ENCODE measurements around the gene IFNA1.
A peak's percentile ranks its signal among the peaks of the same experiment; 100 is the strongest.
"Not testable (repeated sequence)": the region's sequence is repeated elsewhere in the genome, so short reads cannot be mapped to it uniquely, and the experiment has no call there.

The IFNA1 gene

DNA sequence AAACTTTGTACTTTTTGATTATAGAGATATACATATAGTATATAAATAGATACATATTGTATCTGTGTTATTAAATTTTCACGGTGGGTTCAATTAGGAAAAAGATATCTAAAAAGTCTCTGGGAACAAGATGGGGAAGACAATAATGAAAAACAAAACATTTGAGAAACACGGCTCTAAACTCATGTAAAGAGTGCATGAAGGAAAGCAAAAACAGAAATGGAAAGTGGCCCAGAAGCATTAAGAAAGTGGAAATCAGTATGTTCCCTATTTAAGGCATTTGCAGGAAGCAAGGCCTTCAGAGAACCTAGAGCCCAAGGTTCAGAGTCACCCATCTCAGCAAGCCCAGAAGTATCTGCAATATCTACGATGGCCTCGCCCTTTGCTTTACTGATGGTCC is at the start of gene IFNA1:
TSS of gene IFNA1 (plus strand) at position 301 of the 400 bp plus-strand sequence. CDS start at position 370, 69 bp downstream.
- DNase-seq: no peak

DNA sequence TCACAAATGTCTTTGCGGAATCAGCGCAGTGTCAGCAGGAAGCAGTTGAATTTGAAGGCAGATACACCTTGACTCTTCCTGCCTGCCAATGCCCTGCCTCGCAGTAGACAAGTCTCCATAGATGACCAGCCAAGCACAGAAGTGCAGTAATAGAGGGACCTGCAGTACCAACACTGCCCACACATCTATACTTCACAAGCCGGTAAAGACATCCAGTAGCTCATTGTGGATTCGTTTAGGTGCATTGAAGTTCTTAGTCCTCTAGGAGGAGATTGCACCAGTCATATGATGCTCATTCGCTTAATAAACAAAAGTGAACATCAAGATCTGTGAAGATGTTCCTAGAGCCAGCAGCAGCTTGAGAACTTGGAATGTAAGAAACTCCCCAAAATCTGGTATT is 48.0 kb upstream of the IFNA1 start:
- DNase-seq: peak; percentile 67

DNA sequence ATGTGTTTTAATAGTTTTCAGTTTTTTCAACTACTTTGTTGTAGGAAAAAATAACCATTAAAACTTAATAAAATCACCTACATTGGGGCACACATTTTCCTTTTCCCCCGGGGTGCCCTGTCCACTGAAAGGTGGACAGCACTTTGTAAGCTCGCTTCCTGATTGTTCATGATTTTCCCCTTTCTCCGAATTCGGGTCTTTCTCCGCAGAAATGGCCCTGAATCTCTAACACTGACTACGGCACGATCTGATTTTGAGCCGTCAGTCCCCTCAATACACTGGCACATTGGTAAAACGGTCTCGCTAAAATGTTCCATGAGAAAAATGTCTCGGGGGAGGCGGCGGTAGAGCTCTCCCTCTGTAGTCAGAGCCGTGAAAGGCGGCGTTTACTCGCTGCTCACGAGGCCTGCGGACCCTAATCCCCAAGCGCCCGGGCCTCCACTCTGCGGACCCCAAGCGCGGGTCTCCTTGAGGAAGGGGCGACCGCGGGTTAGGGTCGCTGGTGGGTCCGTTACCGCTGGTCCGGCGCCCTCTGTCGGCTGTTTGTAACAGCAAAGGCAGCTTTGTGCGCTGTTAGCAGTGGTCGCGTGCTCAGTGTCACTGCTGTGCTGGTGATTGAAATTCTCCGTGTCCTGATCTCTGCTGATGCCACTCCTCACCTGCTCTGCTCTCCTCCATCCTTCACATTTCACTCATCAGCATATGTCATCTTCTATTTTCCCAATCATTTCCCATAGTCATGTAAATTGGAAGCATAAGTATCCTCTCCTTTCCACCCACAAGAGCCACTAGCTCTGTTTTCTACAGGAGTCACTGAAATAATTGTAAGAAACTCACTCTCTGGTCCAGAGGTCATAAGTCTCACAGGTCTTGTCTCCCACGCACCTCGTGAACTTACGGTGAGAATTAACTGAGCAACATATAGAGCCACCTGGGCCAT is 44.2 kb upstream of the IFNA1 start:
- DNase-seq: peak; percentile 68

DNA sequence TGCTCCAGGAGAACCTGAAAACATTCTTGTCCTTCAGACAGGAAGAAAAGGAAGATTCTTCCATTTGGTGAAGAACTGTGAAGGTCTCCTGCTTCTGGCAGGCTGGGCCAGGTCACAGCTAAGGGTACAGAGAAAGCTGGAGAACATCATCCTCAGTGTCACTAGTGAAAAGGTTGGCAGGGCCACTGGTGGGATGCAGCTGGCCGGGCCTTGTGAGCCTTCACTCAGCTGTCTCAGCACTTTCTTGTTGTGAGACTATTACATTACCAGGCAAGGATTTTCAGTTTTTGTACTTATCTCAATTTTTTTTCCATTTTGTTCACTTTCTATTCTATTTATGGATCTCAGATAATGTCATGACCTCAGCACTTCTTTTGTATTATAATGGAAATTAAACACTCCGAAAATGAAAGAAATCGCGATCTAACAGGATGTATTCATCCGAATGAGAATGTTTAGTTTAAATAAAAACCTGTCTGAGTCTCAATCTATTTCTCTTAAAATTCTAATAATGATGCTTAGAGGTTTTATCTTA is 41.2 kb upstream of the IFNA1 start:
- DNase-seq: no peak

DNA sequence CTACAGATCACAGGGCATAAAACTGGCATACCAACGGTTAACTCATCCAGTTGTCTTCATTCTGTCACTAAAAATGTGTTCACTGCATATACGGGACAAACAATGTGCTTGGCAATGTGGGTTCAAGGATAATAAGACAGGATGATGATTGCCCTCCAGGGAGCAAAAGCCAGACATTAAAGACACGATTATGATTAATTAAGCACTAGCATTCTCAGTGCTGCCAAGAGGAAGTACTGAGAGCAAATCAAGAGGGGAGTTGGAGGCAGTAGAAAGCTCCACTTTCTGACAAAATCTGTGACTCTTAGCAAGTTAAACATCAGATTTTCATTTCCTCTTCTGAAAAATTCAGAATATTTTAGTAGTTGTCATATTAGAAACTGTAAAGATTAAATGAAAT is 40.3 kb upstream of the IFNA1 start:
- DNase-seq: no peak

DNA sequence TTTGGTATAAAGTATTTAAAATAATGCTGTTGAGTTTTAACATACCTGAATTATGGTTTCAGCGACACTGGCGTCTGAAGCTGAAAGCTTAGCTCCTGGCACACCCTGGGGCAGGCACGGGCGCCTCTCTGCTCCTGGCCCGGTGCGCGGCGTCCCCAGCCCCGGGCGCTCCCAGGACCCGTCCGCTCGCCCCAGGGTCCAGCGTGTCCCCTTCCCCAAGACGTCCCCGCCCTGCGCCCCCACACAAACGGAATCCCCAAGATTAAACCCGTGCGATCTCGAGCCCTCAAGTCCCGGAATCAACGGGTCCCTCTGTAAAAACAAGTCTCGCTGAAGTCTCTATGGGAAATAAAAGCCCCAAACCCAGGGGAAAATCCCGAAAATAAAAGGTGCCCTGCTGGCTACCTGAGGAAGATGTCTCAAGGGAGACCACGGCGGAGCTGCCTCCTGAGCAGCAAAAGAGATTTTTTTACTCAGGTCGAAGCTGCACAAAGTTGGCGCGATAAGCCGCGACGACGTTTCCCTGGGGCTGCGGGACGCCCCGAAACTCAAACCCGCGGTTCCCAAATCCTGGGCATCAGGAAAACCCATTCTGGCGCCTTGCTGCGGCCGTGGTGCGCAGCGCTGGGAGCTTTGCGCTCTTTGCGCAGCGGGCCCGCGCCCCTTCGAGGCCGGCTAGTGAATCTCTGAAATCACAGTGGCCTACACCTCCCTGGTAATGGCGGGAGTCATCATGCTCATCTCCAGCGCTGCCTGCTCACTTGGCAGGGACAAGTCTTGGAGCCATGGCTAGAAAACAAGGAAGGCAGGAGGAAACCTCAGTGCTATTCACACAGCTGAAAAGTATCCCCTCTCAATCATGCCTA is 37.6 kb upstream of the IFNA1 start:
- peak; percentile 42 for DNase-seq

DNA sequence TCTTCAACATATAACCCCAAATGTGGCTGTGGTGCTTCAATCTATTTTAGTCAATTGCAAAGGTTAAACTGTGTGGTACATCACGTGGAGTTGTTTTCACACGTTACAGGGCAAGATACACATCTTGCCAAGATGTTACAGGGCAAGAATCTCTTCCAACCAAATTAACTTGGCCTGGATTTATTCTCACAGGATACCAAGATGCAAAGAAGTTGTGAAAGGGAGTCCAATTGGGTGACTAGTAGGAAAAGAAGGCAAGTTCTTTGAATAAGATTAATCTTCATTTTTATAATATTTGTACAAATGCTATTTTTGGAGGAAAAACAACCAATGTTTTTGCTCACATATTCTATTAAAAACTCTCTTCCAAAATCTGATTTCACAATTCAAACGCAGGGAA is 36.1 kb upstream of the IFNA1 start:
- DNase-seq: no peak

DNA sequence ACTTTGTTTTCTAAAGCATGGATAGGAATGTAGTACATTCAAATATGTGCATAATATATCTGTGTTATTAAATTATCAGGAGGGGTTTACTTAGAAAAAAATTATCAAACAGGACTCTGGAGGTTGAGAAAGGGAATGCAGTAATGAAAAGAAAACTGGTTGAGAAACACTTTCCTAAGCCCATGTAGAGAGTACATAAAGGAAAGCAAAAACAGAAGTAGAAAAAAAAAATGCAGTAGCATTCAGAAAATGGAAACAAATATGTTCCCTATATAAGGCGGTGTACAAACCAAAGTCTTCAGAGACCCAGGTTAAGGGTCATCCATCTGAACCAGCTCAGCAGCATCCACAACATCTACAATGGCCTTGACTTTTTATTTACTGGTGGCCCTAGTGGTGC is 31.4 kb upstream of the IFNA1 start, which contains the start of gene IFNA8:
TSS of gene IFNA8 (plus strand) at position 301 of the 400 bp plus-strand sequence. CDS start at position 361, 60 bp downstream.
- DNase-seq: no peak

DNA sequence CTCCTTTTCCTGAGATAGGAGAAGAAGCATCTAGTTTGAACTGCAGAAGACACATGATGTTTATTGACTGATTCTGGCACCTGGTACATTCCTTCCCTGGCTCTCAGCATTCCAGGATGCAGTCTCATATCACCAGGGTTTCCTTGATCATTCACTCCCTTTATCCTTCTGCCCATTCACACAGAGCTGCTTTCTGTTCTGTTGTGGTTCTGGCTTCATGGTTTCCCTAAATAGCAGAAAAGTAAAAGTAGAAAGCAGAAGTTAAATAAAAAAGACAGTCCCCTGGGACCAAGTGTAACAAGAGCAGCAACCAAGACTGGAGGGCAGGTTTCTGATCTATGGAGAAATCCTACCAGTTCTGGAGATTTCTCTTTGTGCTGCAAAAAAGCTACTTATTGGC is 28.1 kb upstream of the IFNA1 start:
- no peak for DNase-seq

DNA sequence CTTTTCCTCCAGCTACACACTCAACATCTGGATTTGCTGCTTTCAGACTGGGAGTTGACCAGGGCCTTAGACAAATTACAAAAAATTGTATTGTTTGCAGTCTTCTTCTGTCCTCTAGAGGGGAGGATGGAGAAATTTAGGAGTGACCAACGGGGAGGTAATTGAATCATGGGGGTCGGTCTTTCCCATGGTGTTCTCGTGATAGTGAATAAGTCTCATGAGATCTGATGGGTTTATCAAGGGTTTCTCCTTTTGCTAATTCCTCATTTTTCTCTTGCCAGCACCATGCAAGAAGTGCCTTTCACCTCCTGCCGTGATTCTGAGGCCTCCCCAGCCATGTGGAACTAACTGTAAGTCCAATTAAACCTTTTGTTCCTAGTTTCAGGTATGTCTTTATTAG is 27.1 kb upstream of the IFNA1 start:
- no peak for DNase-seq

DNA sequence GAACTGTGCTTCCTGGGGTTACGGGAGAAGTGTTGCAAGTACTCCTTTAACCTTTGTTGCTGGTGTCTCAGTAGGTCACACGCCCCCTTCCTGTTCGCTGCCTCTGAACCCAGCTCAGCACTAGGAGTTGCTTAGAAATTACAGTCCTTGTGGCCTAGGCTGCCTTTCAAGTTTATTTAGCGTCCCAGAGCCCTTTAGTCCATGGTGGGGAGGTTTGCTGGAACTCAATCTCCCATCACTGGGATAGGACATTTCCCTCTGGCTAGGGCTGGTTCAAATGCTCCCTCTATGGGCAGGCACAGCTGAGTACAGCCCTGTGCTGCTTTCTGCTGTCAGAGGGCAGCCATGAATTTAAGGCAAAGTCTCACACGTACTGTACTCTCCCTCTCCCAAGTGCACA is 26.6 kb upstream of the IFNA1 start:
- peak; percentile 22 for DNase-seq

DNA sequence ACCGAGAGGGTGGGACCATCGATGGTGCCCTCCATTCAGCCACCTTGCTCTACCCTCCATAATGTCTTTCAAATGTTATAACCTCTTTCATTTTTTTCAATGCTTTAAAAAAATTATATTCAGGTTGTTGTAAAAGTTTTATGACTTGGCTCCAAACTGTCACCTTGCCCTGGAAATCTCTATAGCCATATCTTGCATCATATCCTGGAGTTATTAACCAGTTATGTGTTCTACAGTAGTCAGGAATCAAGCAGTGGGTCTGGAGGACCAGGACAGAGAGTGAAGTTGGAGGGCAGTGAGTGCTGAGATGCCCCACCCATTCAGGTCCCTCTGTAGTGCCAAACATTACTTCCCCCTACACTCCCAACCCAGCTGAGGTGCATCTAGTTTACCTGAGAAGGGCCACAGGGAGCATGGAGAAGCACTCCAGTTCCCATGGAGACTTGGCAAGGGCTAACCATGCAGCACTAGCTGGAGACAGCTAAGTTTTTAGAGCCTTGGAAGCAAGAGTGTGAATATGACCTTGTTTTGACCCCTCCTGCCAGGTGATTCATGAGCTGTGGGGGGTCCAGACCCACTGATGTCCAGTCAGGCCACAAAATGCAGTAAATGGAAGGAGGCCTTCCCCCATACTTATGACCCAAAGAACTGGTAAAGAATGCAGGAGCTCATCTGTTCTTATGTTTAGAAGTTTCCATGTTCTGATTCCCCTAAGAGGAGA is 25.9 kb upstream of the IFNA1 start:
- DNase-seq: no peak

DNA sequence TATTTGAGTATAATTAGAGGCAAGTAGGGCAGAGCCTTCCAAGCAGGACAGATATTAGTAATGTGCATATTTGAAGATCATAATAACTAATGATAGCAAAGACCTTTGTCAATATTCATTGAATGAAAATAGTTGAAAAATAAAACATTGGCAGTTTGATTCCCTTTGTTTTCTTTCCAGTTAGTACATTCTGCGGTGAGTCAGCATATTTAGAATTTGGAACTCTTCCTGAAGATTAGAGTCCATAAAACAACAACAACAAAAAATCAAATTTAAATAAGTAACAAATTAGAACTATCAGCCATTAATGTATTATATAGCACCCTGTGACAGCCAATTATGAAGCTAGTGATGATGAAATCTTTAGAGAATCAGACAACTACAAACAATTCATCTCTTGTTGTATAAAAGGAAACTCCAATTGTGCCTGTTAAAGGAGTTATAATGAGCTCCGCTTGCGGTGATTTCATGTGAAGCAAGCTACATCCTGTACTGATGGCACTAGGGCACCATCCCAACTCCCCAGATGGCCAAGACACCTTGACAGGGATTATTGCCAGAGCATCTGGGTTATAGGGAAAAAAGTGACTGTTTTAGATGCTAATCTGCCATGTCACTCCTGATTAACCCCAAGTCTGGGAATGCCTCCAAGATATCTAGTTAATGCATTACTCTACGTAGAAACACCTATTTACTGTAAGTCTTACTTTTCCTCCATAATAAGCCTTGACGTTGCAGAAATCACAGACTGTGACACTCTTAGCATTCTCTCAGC is 24.6 kb upstream of the IFNA1 start:
- no peak for DNase-seq

DNA sequence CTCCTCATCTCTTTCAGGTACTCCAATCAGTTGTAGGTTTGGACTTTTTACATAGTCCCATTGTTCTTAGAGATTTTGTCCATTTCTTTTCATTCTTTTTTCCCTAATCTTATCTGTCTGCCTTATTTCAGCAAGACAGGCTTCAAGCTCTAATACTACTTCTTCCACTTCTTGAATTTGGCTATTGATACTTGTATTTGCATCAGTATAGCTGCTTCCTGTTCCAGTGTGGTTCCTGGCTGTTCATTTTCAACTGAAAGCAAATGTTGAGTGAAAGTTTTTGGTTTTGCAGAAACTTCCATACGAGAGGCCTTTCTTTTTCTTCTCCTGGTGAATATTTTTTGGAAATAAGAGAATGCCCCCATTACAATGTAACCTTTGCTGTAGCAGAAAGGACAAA is 12.0 kb upstream of the IFNA1 start:
- no peak for DNase-seq

DNA sequence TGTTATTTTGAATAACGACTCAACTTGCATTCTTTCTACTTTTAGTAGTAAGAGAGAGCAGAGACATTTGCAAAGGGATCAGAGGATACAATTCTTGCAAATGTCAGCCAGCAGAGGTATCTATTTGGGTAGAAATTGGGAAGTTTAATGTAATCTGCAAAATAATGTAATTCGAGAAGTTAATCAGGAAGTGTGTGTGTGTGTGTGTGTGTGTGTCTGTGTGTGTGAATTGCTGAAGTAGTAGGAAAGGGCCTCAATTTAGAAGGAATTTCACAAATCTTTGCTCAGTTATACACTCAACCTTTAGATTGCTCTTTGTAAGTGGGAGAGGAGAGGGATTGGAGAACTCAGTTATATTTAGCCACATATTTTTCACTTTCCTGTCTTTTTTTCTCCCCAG is 11.0 kb upstream of the IFNA1 start:
- no peak for DNase-seq

DNA sequence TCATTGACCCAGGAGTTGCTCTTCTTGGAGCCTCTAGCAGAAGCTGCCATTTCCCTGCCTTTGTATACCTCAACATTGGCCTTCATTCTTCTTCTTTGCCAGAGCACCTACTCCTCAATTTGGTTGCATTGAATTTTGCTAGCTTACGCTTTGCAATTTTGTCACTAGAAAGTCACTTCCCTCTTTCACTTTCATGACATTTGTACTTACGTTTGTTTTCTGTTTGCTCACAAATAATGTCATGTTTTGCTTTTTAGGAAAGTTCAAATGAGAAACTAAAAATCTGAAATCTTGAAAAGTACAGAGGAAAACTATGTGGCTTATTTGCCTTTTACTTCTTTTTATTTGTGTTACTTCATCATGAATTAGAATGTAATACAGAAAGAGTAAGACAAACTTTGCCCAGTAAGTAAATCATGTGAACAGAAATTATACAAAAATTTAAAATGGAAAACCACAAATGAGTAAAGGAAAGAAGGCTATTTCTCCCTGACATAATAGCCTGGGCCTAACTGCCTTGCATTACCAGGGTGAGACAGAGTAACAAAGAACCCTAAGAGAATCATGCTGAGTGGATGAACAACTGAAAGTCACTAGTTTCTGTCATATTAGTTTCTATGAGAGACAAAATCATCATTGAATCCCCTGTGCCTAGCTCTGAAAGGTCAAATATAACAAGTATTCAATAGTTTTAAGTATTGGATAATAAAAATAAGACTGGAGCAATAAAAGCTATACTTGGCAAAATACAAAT is 7.4 kb upstream of the IFNA1 start:
- DNase-seq: no peak

DNA sequence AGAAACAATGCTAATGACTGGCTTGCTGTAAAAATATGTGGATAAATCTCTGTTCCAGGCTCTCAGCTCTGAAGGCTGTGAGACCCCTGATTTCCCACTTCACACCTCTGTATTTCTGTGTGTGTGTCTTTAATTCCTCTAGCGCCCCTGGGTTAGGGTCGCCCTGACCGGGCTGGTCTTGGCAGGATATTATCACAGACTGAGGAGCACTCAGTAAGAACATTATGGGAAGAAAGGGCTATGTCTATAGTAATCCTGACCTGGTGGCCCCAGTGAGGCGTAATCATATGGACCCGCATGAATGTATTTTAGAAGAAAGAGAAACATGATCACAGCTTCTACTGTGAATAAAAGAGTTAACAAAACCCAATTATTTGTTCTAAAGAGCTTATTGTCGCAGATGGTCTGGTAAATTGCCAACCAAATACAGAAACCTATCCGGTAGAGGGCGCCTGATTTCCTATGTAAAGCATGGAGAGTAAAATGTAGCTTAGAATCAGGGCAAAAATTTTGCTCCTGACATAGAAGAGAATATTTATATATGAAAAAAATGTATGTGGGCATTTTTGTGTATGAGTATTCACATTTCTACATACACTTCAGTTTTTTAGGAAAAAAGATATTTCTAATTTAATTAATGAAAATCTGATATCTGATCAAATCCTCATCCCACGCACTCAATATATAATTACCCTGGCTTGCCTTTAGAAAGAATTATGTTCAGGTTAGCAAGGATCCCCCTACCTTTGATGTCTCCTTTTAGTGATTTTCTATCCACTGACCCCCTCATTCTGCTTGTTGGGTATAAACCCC is 5.8 kb upstream of the IFNA1 start:
- DNase-seq: peak; percentile 81

DNA sequence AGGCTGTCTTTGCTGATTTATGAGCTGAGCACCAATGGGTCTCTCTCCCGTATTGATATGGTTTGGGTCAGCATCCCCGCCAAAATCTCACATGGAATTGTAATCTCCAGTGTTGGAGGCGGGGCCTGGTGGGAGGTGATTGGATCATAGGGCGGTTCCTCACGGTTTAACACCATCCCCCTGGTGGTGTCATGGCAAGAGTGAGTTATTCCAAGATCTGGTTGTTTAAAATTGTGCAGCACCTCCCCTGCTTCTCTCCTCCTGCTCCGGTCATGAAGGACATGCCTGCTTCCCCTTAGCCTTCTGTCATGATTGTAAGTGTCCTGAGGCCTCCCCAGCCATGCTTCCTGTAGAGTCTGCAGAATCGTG is 5.2 kb upstream of the IFNA1 start:
- DNase-seq: not testable (repeated sequence)

DNA sequence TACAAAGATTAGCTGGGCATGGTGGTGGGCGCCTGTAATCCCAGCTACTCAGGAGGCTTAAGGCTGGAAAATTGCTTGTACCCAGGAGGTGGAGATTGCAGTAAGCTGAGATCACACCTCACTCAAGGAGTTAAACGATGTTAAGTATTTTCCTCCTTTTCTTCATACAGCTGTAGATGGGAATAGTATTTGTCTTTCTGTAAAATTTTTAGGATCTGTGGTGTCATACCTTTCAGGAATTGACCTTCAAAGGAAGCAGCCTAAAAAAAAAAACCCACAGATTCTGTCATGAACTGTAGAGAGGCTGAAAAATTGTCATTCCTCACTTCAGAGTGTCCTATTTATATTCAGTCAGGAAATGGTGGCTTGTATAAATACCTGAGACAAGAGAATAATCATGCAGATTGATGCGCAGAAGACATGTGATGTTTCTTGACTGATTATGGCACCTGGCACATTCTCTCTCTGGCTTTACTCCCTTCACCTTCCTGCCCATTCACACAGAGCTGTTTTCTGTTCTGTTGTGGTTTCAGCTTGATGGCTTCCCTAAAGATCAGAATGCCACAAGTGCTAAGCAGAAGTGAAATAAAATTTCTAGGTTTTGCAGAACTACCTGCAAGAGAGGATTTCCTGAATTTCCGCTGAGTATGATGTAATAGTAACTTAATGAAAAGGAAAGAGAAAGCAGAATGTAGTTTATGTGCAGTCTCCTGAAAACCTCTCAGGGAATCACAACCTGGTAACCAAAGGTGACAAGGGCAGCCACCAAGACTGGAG is 3.8 kb downstream of the IFNA1 start:
- no peak for DNase-seq

DNA sequence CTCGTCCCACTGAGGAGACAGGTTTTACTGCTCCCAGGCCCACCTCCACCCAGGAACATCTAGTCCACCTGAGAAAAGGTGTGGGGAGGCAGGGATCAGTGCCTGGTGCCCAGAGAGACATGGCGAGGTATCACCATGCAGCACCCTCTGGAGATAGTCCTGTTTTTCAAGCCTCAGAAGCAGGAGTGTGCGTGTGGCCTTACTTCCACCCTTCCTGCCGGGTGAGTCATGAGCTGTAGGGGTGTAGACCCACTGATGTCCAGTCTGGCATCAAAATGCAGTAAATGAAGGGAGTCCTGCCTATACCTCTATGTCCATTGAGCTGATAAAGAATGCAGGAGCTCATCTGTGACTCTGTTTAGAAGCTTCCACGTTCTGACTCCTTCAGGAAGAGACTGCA is 9.1 kb downstream of the IFNA1 start:
- DNase-seq: not testable (repeated sequence)

Measured in DMS53 (cell line).